ENCODE measurements around the gene CCSER1.

Gene CCSER1

DNA sequence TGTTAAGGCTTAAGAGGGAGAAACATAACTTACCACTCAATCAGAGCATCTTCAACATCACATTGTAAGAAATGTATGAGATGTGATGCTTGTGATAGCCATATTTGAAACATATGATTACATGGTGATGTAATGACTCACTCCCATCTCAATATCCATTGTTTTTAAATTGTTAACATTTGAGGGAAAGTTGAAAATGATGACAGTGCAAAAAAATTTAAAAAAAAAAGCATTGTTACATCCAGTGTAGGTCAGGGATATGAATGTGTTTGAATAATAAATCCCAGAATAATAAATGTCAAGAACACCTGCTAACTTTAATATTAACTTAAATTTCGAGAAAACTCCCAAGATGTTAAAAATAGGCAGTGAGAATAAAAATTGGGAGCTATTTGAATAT lies 6.4 kb upstream of the CCSER1 start:
- H3F3A ChIP-seq (ENCODE audit: insufficient read depth), result no peaks in the 10 kb centered on the region
- H3K79me2 ChIP-seq (ENCODE audit: insufficient read depth, low read length), result no peaks in the 10 kb centered on the region
- H4K20me1 ChIP-seq (ENCODE audit: low read depth, low read length), result no peaks in the 10 kb centered on the region
- no peaks in the 10 kb centered on the region for H3K36me3 ChIP-seq (ENCODE audit: low read length)
- no peaks in the 10 kb centered on the region for H3K9me2 ChIP-seq (replicated peaks; ENCODE audit: insufficient read depth, low read length)
- TF ChIP-seq EZH2phosphoT487 (conservative IDR thresholded peaks at IDR 0.05; ENCODE audit: low read length), result no peak
- TF ChIP-seq, protein P1, sequence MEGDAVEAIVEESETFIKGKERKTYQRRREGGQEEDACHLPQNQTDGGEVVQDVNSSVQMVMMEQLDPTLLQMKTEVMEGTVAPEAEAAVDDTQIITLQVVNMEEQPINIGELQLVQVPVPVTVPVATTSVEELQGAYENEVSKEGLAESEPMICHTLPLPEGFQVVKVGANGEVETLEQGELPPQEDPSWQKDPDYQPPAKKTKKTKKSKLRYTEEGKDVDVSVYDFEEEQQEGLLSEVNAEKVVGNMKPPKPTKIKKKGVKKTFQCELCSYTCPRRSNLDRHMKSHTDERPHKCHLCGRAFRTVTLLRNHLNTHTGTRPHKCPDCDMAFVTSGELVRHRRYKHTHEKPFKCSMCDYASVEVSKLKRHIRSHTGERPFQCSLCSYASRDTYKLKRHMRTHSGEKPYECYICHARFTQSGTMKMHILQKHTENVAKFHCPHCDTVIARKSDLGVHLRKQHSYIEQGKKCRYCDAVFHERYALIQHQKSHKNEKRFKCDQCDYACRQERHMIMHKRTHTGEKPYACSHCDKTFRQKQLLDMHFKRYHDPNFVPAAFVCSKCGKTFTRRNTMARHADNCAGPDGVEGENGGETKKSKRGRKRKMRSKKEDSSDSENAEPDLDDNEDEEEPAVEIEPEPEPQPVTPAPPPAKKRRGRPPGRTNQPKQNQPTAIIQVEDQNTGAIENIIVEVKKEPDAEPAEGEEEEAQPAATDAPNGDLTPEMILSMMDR (IDR thresholded peaks at IDR 0.05; ENCODE audit: insufficient read depth, low read length, poor library complexity, severe bottlenecking), result no peak
- no peak overlapping the region for H2AFZ ChIP-seq (ENCODE audit: low read depth, low read length, severe bottlenecking)
- H3K4me2 ChIP-seq (ENCODE audit: low read depth, low read length, poor library complexity, severe bottlenecking), result no peak overlapping the region
- H3K4me3 ChIP-seq (ENCODE audit: insufficient read depth, low read length, poor library complexity, severe bottlenecking), result no peak overlapping the region
- H3K27ac ChIP-seq (ENCODE audit: low read depth, low read length), result no peak overlapping the region
- H3K9me3 ChIP-seq (ENCODE audit: insufficient read depth, low read length), result no peaks in the 10 kb centered on the region
- H3K27me3 ChIP-seq (ENCODE audit: low read length), result no peaks in the 10 kb centered on the region
- H3K9ac ChIP-seq (ENCODE audit: low read length), result no peak overlapping the region

DNA sequence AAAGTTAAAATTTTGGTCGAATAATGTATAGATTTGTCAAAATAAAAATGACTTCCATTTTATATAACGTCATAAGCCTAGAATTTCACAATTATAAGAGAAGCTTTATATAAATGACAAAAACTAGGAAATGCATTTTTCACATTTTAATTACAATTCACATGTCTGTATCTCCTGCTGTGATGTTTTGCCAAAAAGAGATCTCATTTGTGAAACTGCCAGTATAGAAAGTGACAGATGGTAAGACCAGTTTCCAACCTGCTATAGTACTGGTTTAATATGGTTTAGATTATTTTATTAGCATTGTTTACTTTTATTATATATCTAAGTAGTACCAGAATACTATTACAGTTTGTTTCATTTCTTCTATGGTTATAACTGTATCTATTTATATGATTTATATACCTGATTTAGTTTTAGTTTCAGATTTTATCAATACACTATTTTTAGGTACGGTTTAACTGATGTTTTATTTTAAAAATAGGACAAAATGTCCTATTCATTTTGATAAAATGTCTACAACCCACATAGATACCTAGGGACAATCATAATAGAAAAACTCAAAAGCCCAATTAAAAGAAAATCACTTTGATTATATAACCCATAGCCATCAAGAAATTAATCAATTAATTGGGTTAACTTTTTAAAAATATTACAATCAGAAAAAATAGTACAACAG lies 5.4 kb upstream of the CCSER1 start:
- Histone ChIP-seq H3K9me3 (ENCODE audit: insufficient read depth, low read length) (no peaks in the 10 kb centered on the region), H3K9me2 (replicated peaks; ENCODE audit: insufficient read depth, low read length) (no peaks in the 10 kb centered on the region), H3K4me2 (ENCODE audit: low read depth, low read length, poor library complexity, severe bottlenecking) (no peak overlapping the region), H2AFZ (ENCODE audit: low read depth, low read length, severe bottlenecking) (no peak overlapping the region), H3K27me3 (ENCODE audit: low read length) (no peaks in the 10 kb centered on the region), H3K36me3 (ENCODE audit: low read length) (no peaks in the 10 kb centered on the region), H3K79me2 (ENCODE audit: insufficient read depth, low read length) (no peaks in the 10 kb centered on the region), H3K9ac (ENCODE audit: low read length) (no peak overlapping the region), H4K20me1 (ENCODE audit: low read depth, low read length) (no peaks in the 10 kb centered on the region), H3F3A (ENCODE audit: insufficient read depth) (no peaks in the 10 kb centered on the region), H3K27ac (ENCODE audit: low read depth, low read length) (no peak overlapping the region), H3K4me3 (ENCODE audit: insufficient read depth, low read length, poor library complexity, severe bottlenecking) (no peak overlapping the region)
- TF ChIP-seq, protein P1 (IDR thresholded peaks at IDR 0.05; ENCODE audit: insufficient read depth, low read length, poor library complexity, severe bottlenecking), result no peak
- TF ChIP-seq EZH2phosphoT487 (conservative IDR thresholded peaks at IDR 0.05; ENCODE audit: low read length), result no peak

DNA sequence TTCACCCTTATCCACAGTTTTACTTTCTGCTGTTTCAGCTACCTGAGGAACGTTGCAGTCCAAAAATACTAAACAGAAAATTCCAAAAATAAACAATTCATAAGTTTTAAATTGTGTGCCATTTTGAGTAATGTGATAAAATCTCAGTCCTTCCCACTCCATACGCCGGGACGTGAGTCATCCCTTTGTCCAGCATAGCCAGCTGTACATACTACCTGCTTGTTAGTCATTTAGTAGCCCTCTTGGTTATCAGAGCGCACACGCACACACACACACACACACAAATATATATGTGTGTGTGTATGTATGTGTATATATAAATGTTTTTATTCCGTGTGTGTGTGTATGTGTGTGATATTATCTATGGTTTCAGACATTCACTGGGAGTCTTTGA lies 4.8 kb upstream of the CCSER1 start:
- Histone ChIP-seq H4K20me1 (ENCODE audit: low read depth, low read length) (no peaks in the 10 kb centered on the region), H3K9me3 (ENCODE audit: insufficient read depth, low read length) (no peaks in the 10 kb centered on the region), H3K27me3 (ENCODE audit: low read length) (no peaks in the 10 kb centered on the region), H3K4me3 (ENCODE audit: insufficient read depth, low read length, poor library complexity, severe bottlenecking) (no peak overlapping the region), H3K9ac (ENCODE audit: low read length) (no peak overlapping the region), H3K36me3 (ENCODE audit: low read length) (no peaks in the 10 kb centered on the region), H3K4me2 (ENCODE audit: low read depth, low read length, poor library complexity, severe bottlenecking) (no peak overlapping the region), H3F3A (ENCODE audit: insufficient read depth) (no peaks in the 10 kb centered on the region), H3K9me2 (replicated peaks; ENCODE audit: insufficient read depth, low read length) (no peaks in the 10 kb centered on the region), H3K79me2 (ENCODE audit: insufficient read depth, low read length) (no peaks in the 10 kb centered on the region), H2AFZ (ENCODE audit: low read depth, low read length, severe bottlenecking) (no peak overlapping the region), H3K27ac (ENCODE audit: low read depth, low read length) (no peak overlapping the region)
- TF ChIP-seq EZH2phosphoT487 (conservative IDR thresholded peaks at IDR 0.05; ENCODE audit: low read length), result no peak
- TF ChIP-seq, protein P1 (IDR thresholded peaks at IDR 0.05; ENCODE audit: insufficient read depth, low read length, poor library complexity, severe bottlenecking), result no peak

Measured in SU-DHL-6 (cell line).